Sigmoid colon (tissue), 4 donors: ENCODE data around the gene UBA7.

ENCODE experiments used
- CTCF ChIP-seq, 4 experiments: fragments of 450-650 bp in 3 of 4; fragments of 200-600 bp in 1 of 4; IDR thresholded peaks; one replicate each; pipeline ENCODE4 v1.5.1; 2016 to 2019; ENCODE audit warnings: antibody characterized with exemption in 4 of 4, mild to moderate bottlenecking in 3 of 4, moderate library complexity in 2 of 4
- EP300 ChIP-seq, 4 donors: sonication (generic); formaldehyde crosslinking; IDR thresholded peaks; one replicate each; pipeline ENCODE4 v1.6.1; 2017; ENCODE audit warnings: antibody characterized with exemption in 4 of 4
- POLR2A ChIP-seq, 2 donors: fragments of 450-650 bp; IDR thresholded peaks; one replicate each; pipeline ENCODE4 v1.6.1; 2016; ENCODE audit warnings: antibody characterized with exemption in 2 of 2, mild to moderate bottlenecking in 2 of 2, moderate library complexity in 2 of 2
- POLR2AphosphoS5 ChIP-seq, 4 donors: sonication (generic); formaldehyde crosslinking; IDR thresholded peaks; one replicate each; pipeline ENCODE4 v1.6.1; 2017; ENCODE audit warnings: antibody characterized with exemption in 4 of 4

- TF ChIP-seq CTCF (IDR thresholded peaks at IDR 0.05) (no peak), POLR2A (IDR thresholded peaks at IDR 0.05) (no peak), EP300 (IDR thresholded peaks at IDR 0.05) (no peak), POLR2AphosphoS5 (IDR thresholded peaks at IDR 0.05) (no peak)
These were observed 56.6 kb downstream of the UBA7 start for GRCh38 chr3:49757197-49757596.
